Measurements from ENCODE around the gene GLIS1.
"Not testable (repeated sequence)": the region's sequence is repeated elsewhere in the genome, so short reads cannot be mapped to it uniquely, and the experiment has no call there.

GLIS1 gene

DNA sequence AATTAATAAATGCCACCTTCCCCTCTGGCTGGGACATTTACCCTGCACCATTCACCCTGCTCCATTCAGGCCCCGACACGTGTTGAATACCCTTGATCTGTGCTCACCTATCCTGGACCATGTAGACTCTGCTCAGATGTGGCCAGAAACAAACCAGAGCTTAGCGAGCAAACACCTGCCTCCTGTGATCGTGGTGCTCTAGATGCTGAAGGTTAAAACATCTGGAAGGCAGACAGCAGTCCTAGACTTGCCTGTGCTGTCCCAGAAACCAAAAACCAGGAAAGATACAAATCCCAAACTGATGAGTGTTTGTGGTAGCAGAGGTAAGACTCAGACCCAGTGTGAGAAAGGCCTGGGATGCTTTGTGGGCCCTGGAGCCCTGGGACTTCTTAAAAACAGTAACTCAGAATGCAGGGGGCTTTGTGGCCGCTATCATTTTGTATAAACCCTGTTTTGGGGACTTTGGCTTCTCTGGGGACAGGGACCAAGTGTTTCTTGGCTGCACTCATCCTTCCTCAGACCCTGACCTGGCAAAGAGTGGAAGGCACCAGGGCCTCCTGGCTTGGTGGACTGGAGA lies 180.1 kb downstream of the GLIS1 start:
- Histone ChIP-seq H3K4me3 (ENCODE audit: low read depth, low read length) (no peak overlapping the region), H3K36me3 (replicated peaks) (peaks cover 4% of the 10 kb centered on the region), H3K27ac (no peak overlapping the region), H3K27me3 (replicated peaks) (no peaks in the 10 kb centered on the region)
- TF ChIP-seq, protein P1, sequence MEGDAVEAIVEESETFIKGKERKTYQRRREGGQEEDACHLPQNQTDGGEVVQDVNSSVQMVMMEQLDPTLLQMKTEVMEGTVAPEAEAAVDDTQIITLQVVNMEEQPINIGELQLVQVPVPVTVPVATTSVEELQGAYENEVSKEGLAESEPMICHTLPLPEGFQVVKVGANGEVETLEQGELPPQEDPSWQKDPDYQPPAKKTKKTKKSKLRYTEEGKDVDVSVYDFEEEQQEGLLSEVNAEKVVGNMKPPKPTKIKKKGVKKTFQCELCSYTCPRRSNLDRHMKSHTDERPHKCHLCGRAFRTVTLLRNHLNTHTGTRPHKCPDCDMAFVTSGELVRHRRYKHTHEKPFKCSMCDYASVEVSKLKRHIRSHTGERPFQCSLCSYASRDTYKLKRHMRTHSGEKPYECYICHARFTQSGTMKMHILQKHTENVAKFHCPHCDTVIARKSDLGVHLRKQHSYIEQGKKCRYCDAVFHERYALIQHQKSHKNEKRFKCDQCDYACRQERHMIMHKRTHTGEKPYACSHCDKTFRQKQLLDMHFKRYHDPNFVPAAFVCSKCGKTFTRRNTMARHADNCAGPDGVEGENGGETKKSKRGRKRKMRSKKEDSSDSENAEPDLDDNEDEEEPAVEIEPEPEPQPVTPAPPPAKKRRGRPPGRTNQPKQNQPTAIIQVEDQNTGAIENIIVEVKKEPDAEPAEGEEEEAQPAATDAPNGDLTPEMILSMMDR (IDR thresholded peaks at IDR 0.05; ENCODE audit: low read depth, low read length, missing control alignments): no peak
- DNase-seq: no peak
- in situ Hi-C loops (cut with HindIII; ENCODE audit: low pct_ligation_motif_present, low sequenced_read_pairs): no loop called here

DNA sequence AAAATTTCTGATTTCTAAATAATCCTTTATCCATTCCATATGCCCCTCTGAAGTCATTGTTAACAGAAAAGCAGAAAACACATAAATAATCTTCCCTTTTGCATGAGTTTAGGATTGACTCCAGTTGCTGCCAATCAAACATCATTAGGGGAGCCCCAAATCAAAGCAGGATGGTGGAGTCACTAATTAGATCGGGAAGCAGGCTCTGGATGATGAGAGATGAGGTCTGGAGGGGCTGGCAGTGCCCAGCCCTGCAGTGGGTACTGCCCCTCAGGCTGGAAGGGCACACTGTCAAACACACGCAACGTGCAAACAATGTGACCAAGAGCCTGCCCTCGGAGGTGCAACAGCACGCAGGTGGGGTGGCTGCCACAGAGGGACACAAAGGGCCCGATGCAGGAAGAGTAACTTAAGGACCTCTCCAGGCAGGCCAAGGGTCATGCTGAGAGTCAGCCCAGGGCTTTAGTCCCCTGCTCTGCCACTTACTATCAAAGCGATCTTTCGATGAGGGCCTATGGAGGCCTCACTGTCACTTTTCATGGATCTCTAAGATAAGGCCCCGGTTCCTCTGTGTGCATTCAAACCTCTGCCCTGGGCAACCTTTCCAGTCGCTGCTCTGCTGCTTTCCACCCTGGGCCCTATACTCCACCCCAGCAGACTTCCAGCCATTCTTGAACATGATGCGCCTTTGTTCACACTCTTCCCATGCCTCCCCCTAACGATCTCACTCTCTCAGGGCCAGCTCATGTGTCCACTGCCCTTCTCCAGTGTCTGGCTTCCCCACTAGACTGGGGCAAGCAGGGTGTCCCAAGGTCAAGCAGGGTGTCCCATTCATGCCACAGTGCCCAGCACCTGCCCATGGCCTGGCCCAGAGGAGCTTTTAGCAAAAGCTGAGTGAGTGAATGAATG lies 180.9 kb downstream of the GLIS1 start:
- no peaks in the 10 kb centered on the region for H3K27me3 ChIP-seq (replicated peaks)
- peaks cover 4% of the 10 kb centered on the region for H3K36me3 ChIP-seq (replicated peaks)
- TF ChIP-seq, protein P1 (IDR thresholded peaks at IDR 0.05; ENCODE audit: low read depth, low read length, missing control alignments): no peak
- no peak overlapping the region for H3K4me3 ChIP-seq (ENCODE audit: low read depth, low read length)
- DNase-seq: no peak
- in situ Hi-C loops (cut with HindIII; ENCODE audit: low pct_ligation_motif_present, low sequenced_read_pairs): no loop called here
- H3K27ac ChIP-seq: no peak overlapping the region

DNA sequence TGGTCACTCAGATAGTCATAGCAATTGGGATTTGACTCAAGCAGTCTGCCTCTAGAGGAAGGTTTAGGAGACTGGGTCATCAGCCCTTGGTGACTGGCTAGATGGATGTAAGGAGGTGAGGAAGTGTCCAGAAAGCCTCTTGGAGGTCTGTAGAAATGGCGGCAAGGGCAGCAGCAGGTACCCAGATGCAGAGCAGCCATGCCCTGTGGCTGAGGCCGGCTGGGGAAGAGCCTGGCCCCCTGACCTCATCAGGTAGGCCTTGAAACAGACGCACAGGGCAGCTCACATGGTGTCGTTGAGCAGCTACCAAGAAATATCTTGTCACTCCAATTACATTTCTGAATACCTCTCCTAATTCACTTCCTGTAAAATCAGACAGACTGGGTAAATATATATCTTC lies 181.6 kb downstream of the GLIS1 start:
- in situ Hi-C loops (cut with HindIII; ENCODE audit: low pct_ligation_motif_present, low sequenced_read_pairs): no loop called here
- DNase-seq: no peak
- Histone ChIP-seq H3K27ac (no peak overlapping the region), H3K36me3 (replicated peaks) (peaks cover 4% of the 10 kb centered on the region), H3K27me3 (replicated peaks) (no peaks in the 10 kb centered on the region), H3K4me3 (ENCODE audit: low read depth, low read length) (no peak overlapping the region)
- TF ChIP-seq, protein P1 (IDR thresholded peaks at IDR 0.05; ENCODE audit: low read depth, low read length, missing control alignments): peak; percentile 10

DNA sequence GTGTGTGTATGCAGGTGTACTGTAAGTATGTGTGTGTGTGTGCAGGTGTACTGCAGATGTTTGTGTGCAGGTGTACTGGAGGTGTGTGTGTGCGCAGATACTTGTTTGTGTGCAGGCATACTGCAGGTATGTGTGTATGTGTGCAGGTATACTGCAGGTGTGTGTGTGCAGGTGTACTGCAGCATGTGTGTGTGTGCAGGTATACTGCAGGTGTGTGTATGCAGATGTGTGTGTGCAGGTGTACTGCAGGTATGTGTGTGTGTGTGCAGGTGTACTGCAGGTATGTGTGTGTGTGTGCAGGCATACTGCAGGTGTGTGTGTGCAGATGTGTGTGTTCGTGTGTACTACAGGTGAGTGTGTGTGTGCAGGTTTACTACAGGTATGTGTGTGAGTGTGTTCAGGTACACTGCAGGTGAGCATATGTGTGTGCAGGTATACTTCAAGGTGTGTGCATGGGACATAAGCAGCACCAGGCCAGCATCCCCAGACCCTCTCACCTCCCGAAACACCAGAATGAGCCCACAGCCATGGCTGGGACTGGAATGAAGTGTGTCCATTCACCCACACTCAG lies 182.2 kb downstream of the GLIS1 start:
- TF ChIP-seq, protein P1 (IDR thresholded peaks at IDR 0.05; ENCODE audit: low read depth, low read length, missing control alignments): no peak
- no peak for DNase-seq
- in situ Hi-C loops (cut with HindIII; ENCODE audit: low pct_ligation_motif_present, low sequenced_read_pairs): no loop called here

DNA sequence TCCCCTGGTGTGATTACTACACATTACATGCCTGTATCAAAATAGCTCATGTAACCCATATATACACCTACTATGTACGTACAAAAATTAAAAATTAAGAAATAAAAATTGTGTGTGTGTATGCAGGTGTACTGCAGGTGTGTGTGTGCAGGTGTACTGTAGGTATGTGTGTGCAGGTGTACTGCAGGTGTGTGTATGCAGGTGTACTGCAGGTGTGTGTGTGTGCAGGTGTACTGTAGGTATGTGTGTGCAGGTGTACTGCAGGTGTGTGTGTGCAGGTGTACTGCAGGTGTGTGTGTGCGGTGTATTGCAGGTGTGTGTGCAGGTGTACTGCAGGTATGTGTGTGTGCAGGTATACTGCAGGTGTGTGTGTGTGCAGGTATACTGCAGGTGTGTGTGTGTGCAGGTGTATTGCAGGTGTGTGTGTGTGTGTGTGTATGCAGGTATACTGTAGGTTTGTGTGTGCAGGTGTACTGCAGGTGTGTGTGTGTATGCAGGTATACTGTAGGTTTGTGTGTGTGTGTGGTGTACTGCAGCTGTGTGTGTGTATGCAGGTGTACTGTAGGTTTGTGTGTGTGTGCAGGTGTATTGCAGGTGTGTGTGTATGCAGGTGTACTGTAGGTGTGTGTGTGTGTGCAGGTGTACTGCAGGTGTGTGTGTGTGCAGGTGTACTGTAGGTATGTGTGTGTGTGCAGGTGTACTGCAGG lies 183.2 kb downstream of the GLIS1 start:
- DNase-seq: not testable (repeated sequence)

More for the DNA sequence above, 182.2 kb downstream of the GLIS1 start:
- H3K27ac ChIP-seq: no peak overlapping the region
- H3K36me3 ChIP-seq (replicated peaks): peaks cover 4% of the 10 kb centered on the region
- no peaks in the 10 kb centered on the region for H3K27me3 ChIP-seq (replicated peaks)
- no peak overlapping the region for H3K4me3 ChIP-seq (ENCODE audit: low read depth, low read length)

More for the DNA sequence above, 183.2 kb downstream of the GLIS1 start:
- H3K27ac ChIP-seq; H3K27me3 ChIP-seq (replicated peaks); H3K4me3 ChIP-seq (ENCODE audit: low read depth, low read length); H3K36me3 ChIP-seq (replicated peaks); in situ Hi-C loops (cut with HindIII; ENCODE audit: low pct_ligation_motif_present, low sequenced_read_pairs): not testable (repeated sequence)
